Vagina (tissue), 2 donors: ENCODE measurements around the gene ITPK1.

Source experiments
- POLR2A ChIP-seq, 2 donors: fragments of 450-650 bp; IDR thresholded peaks; one replicate each; pipeline ENCODE4 v1.6.1; 2017; ENCODE audit warnings: antibody characterized with exemption in 2 of 2, mild to moderate bottlenecking in 2 of 2, moderate library complexity in 2 of 2
- TF ChIP-seq, protein P1 (sequence below), 3 experiments: fragments of 450-650 bp in 2 of 3; fragments of 200-600 bp in 1 of 3; sonication (generic) in 1 of 3; IDR thresholded peaks; one replicate each; pipeline ENCODE4 v1.5.1; 2017 to 2019; ENCODE audit warnings: antibody characterized with exemption in 3 of 3, mild to moderate bottlenecking in 2 of 3, moderate library complexity in 2 of 3

DNA sequence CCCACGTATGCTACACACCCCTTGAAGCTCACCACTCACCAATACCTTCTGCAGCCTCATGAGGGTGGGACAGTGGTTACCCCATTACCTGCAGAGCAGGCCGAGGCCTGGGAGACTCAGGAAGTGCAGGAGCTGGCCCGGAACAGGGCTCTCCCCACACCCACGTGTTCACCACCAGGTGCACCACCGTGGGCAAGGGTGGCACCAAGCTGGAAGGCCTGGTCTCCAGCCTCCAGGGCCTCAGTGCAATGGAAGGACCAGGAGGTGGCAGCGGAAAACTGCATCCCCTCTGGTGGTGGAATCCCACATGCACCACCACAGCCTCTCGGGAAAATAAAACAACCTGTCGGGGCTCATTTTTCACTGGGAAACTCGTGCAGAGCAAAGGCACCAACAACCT is 36.4 kb downstream of the ITPK1 start:
- TF ChIP-seq POLR2A (IDR thresholded peaks at IDR 0.05) = no peak
- TF ChIP-seq, protein P1, sequence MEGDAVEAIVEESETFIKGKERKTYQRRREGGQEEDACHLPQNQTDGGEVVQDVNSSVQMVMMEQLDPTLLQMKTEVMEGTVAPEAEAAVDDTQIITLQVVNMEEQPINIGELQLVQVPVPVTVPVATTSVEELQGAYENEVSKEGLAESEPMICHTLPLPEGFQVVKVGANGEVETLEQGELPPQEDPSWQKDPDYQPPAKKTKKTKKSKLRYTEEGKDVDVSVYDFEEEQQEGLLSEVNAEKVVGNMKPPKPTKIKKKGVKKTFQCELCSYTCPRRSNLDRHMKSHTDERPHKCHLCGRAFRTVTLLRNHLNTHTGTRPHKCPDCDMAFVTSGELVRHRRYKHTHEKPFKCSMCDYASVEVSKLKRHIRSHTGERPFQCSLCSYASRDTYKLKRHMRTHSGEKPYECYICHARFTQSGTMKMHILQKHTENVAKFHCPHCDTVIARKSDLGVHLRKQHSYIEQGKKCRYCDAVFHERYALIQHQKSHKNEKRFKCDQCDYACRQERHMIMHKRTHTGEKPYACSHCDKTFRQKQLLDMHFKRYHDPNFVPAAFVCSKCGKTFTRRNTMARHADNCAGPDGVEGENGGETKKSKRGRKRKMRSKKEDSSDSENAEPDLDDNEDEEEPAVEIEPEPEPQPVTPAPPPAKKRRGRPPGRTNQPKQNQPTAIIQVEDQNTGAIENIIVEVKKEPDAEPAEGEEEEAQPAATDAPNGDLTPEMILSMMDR (IDR thresholded peaks at IDR 0.05) = peak in 1 of 3 experiments; percentile 3
